RPMI8226 (cell line): ENCODE measurements around the gene CALU.

Experiments used
- DNase-seq: peaks from one replicate; pipeline ENCODE4 v3.0.0-alpha.2; 2015

CALU gene

DNA sequence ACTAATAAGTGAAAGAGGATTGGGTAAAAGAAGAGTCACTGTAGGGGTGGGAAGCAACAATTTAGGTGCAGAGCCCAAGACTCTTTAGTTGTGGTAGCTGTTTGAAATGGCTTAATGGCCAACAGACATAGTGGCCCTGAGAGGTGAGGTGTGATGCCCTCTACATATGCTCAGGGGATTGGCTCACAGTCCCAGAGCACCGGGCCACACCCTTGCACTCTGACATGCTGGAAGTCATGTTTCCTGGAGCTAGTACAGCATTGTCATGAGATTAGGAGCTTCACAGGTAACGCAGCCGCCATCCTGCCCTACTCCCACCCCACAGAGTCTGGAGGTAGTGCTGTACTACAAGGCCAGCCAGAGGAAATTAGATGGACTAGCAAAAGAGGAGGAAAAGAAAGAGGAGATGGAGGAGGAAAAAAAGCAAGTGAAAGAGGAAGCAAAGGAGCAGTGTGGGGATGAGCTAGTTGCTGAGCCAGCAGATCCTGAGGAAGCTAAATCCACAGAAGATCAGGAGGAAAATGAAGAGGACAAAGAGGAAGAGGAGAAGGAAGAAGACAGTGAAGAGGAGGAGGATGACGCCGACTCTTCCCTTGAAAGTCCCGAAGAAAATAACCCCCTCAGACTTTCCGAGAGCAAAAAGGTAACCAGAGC, 76.3 kb downstream of the CALU start:
- DNase-seq: no peak

GRCh38 chr7:128818694-128819093, 79.5 kb downstream of the CALU start:
- no peak for DNase-seq
